HG03159 (cell line): Measurements from ENCODE around the gene CFAP299.

Experiments used
- ATAC-seq: cut with Tn5 transposase; IDR thresholded peaks from one replicate; pipeline ENCODE4 v1.9.1; 2021; ENCODE audit warnings: mild to moderate bottlenecking, moderate library complexity; ENCODE audit not compliant: unreplicated experiment

Gene CFAP299

GRCh38 chr4:80903020-80903419, 567.5 kb downstream of the CFAP299 start:
- ATAC-seq: no peak

- ATAC-seq: no peak
Measured at GRCh38 chr4:80909938-80910337, 574.4 kb downstream of the CFAP299 start.

GRCh38 chr4:80911458-80911857, 575.9 kb downstream of the CFAP299 start:
- peak; percentile 59 for ATAC-seq

- ATAC-seq: no peak
Measured at GRCh38 chr4:80912350-80912749, 576.8 kb downstream of the CFAP299 start.

GRCh38 chr4:80913381-80913780, 577.9 kb downstream of the CFAP299 start:
- peak; percentile 76 for ATAC-seq

- ATAC-seq: no peak
Measured at GRCh38 chr4:80916770-80917169, 581.2 kb downstream of the CFAP299 start.

GRCh38 chr4:80918004-80918403, 582.5 kb downstream of the CFAP299 start:
- no peak for ATAC-seq

- no peak for ATAC-seq
Measured at GRCh38 chr4:80921441-80921840, 585.9 kb downstream of the CFAP299 start.

GRCh38 chr4:80922941-80923340, 587.4 kb downstream of the CFAP299 start:
- no peak for ATAC-seq

- no peak for ATAC-seq
Measured at GRCh38 chr4:80925293-80925692, 589.8 kb downstream of the CFAP299 start.

- peak; percentile 49 for ATAC-seq
Measured at GRCh38 chr4:80926446-80926845, 590.9 kb downstream of the CFAP299 start.

- ATAC-seq: no peak
Measured at GRCh38 chr4:80926891-80927290, 591.4 kb downstream of the CFAP299 start.

- no peak for ATAC-seq
Measured at GRCh38 chr4:80927420-80927819, 591.9 kb downstream of the CFAP299 start.

GRCh38 chr4:80931631-80932081, 596.1 kb downstream of the CFAP299 start:
- ATAC-seq: no peak

- no peak for ATAC-seq
Measured at GRCh38 chr4:80948141-80948540, 612.6 kb downstream of the CFAP299 start.

- no peak for ATAC-seq
Measured at GRCh38 chr4:80948995-80949394, 613.5 kb downstream of the CFAP299 start.

- ATAC-seq: no peak
Measured at GRCh38 chr4:80956421-80956820, 620.9 kb downstream of the CFAP299 start.

- ATAC-seq: no peak
Measured at GRCh38 chr4:80963051-80963450, 627.5 kb downstream of the CFAP299 start.

GRCh38 chr4:80967346-80967745, 631.8 kb downstream of the CFAP299 start:
- no peak for ATAC-seq

- no peak for ATAC-seq
Measured at GRCh38 chr4:80980239-80980638, 644.7 kb downstream of the CFAP299 start.

GRCh38 chr4:80986011-80986410, 650.5 kb downstream of the CFAP299 start:
- no peak for ATAC-seq

- ATAC-seq: peak; percentile 75
Measured at GRCh38 chr4:80989921-80990544, 654.5 kb downstream of the CFAP299 start.

- ATAC-seq: no peak
Measured at GRCh38 chr4:80990851-80991250, 655.3 kb downstream of the CFAP299 start.
